ENCODE data around the gene BCAS3.

The BCAS3 gene

DNA sequence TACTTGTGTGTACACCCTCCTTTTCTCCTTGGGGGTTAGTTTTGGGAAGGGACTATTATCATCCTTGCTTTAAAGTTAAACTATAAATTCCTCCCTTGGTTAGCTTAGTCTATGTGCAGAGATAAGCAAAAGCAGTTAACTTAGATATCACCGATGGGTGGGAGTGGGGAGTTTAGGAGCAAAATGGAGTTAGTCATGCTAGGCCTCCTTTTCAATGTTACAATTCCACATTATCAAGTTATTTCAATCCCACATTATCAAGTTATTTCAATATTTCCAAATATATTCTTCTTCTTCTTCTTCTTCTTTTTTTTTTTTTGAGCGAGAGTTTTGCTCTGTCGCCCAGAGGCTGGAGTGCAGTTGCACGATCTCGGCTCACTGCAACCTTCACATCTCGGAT, 1.7 kb upstream of the BCAS3 start:
- DNase-seq = no peak

GRCh38 chr17:60676758-60677307, 818 bp upstream of the BCAS3 start:
- no peak for DNase-seq

GRCh38 chr17:60678118-60678444, 430 bp downstream of the BCAS3 start:
- DNase-seq = no peak

GRCh38 chr17:60679287-60679686, 1.6 kb downstream of the BCAS3 start:
- no peak for DNase-seq

DNA sequence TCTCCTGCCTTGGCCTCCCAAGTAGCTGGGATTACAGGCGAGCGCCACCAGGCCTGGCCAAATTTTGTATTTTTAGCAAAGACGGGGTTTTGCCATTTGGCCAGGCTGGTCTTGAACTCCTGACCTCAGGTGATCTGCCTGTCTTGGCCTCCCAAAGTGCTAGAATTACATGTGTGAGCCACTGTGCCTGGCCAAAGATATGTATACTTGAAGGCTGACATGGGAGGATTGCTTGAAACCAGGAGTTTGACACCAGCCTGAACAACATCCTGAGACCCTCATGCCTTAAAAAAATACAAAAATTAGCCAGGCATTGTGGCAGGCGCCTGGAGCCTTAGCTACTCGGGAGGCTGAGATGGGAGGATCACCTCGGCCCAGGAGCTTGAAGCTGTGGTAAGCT, 3.1 kb downstream of the BCAS3 start:
- no peak for DNase-seq

DNA sequence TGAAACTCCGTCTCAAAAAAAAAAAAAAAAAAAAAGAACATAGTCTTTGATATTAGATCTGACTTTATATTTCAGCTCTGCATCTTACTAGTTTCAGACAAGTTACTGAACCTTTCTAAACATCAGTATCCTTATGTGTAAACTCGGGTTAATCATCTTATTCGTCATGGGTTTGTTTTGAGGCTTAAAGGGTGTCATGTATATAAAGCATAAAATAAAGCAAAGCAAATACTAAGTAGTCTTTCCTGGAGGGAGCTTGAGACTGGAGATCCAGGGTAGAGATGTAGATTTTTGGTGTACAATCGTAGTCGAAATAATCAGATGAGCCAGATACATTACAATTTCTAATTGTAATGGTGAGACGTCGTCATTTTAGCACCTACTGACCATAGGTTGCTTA, 7.8 kb downstream of the BCAS3 start:
- no peak for DNase-seq

DNA sequence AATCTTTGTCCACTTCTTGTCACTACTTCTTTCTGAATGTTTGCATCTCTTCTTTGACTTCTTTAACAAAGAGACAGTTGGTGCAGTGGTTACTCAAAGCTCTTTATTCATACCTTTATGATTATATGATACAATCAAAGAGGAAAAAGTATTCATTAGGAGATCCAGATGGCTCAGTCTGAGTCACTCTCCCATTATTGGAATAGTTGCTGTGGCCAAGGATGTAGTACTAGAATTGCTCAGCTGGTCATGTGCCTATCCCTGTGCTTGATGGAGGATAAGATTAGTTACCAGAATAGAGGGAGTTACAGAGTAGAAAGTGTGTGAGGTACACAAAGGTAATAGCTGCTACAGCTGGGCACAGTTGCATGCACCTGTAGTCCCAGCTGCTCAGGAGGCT, 18.3 kb downstream of the BCAS3 start:
- no peak for DNase-seq

GRCh38 chr17:60699090-60699489, 21.4 kb downstream of the BCAS3 start:
- DNase-seq = no peak

GRCh38 chr17:60704170-60704569, 26.5 kb downstream of the BCAS3 start:
- no peak for DNase-seq

GRCh38 chr17:60712675-60713074, 35.0 kb downstream of the BCAS3 start:
- no peak for DNase-seq

- peak; percentile 87 to 90 for DNase-seq
Measured at GRCh38 chr17:60713608-60714007, 36.0 kb downstream of the BCAS3 start.

GRCh38 chr17:60716766-60717165, 39.1 kb downstream of the BCAS3 start:
- no peak for DNase-seq

DNA sequence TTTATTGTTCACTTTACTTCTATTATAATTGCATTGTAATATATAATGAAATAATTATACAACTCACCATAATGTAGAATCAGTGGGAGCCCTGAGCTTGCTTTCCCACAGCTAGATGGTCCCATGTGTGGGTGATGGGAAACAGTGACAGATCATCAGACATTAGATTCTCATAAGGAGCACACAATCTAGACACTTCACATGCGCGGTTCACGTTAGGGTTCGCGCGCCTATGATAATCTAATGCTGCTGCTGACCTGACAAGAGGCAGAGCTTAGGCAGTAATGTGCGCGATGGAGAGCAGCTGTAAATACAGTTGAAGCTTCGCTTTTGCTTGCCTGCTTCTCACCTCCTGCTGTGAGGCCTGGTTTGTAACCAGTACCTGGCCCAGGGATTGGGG, 40.2 kb downstream of the BCAS3 start:
- DNase-seq = no peak

GRCh38 chr17:60720763-60721531, 43.3 kb downstream of the BCAS3 start:
- DNase-seq = peak in 1 of 2 experiments; percentile 63

DNA sequence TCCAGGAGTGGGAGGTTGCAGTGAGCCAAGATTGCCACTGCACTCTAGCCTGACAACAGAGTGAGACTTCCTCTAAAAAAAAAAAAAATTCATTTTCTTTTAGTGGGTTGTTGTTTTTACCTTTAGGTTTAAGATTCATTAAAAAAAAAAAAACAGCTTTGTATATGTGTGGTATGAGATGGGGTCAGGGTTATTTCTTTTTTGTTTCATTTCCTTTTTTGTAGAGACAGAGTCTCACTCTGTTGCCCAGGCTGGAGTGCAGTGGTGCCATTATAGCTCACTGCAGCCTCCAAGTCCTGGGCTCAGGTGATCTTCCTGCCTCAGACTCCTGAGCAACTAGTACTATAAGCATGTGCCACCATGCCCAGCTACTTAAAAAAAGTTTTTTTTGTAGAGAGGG, 47.0 kb downstream of the BCAS3 start:
- DNase-seq = no peak

GRCh38 chr17:60729854-60730253, 52.2 kb downstream of the BCAS3 start:
- DNase-seq = no peak

DNA sequence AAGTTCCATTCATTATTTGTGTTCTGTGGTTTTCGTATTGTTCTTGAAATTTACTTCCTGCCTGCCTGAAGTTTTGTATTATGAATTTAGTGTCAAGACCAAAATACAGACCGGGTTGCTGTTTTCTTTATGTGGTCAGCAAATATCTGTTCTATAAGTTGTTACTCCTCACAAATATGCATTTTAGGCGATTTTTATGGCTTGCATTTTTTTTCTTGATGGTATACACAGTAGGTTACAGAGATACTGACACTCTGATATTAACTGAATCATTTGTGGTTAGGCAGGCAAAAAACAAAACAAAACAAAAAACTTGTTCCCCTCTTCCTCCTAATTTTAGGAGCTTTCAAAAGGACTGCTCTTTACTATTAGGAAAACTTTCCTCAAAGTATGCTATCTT, 52.6 kb downstream of the BCAS3 start:
- DNase-seq = no peak

- DNase-seq = no peak
Measured at GRCh38 chr17:60738287-60738686, 60.6 kb downstream of the BCAS3 start.

GRCh38 chr17:60740584-60740983, 62.9 kb downstream of the BCAS3 start:
- DNase-seq = no peak

- no peak for DNase-seq
Measured at GRCh38 chr17:60741031-60741430, 63.4 kb downstream of the BCAS3 start.

GRCh38 chr17:60743282-60743681, 65.6 kb downstream of the BCAS3 start:
- no peak for DNase-seq

GRCh38 chr17:60743799-60744198, 66.1 kb downstream of the BCAS3 start:
- DNase-seq = peak; percentile 90 to 92

- DNase-seq = peak in 1 of 2 experiments; percentile 37
Measured at GRCh38 chr17:60744355-60744966, 66.8 kb downstream of the BCAS3 start.

GRCh38 chr17:60745544-60745943, 67.9 kb downstream of the BCAS3 start:
- peak; percentile 13 to 33 for DNase-seq

All from NCI-H526 (cell line).